ENCODE data around the gene CCL2.

- TF ChIP-seq CTCF (conservative IDR thresholded peaks at IDR 0.05; ENCODE audit: low read depth in 2 of 2) (no peak), EZH2 (IDR thresholded peaks at IDR 0.05; ENCODE audit: low read depth, unreplicated experiment) (no peak), REST (IDR thresholded peaks at IDR 0.05; ENCODE audit: unreplicated experiment) (no peak), ZNF114 (CRISPR knock-in tag; IDR thresholded peaks at IDR 0.05) (no peak), EZH2phosphoT487 (IDR thresholded peaks at IDR 0.05; ENCODE audit: unreplicated experiment) (no peak), POLR2AphosphoS5 (IDR thresholded peaks at IDR 0.05; ENCODE audit: low read depth) (no peak)
Observed at GRCh38 chr17:34236281-34236892, 18.7 kb upstream of the CCL2 start.

Measured in GM23338 (cell line).